ENCODE data around the gene TEF.

DNA sequence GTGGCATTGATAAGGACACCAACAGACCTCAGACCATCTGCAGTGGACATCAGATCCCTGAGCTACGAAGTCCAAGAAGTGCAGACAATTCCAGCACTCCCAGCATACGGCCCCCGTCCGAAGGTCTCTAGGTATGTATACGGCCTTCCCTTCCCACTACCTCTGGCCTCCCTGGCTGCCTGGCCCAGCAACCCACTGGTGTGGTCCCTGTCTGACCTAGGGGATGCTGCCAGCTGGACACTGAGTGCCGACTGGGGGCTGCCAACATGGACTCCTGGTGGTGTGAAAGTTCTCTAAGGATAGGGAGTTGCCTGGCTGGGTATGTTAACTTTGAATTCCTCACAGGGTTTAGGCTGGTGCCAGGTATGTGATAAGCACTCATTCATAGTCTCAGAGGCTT, 17.5 kb upstream of the TEF start:
- TF ChIP-seq POLR2AphosphoS5 (IDR thresholded peaks at IDR 0.05; ENCODE audit: low read depth) (no peak), REST (IDR thresholded peaks at IDR 0.05; ENCODE audit: unreplicated experiment) (no peak), EZH2phosphoT487 (IDR thresholded peaks at IDR 0.05; ENCODE audit: unreplicated experiment) (no peak), ZNF331 (CRISPR knock-in tag; IDR thresholded peaks at IDR 0.05; ENCODE audit: low read depth) (no peak), NANOG (IDR thresholded peaks at IDR 0.05; ENCODE audit: borderline replicate concordance) (no peak), EZH2 (IDR thresholded peaks at IDR 0.05; ENCODE audit: low read depth, unreplicated experiment) (no peak)
- TF ChIP-seq, protein P1, sequence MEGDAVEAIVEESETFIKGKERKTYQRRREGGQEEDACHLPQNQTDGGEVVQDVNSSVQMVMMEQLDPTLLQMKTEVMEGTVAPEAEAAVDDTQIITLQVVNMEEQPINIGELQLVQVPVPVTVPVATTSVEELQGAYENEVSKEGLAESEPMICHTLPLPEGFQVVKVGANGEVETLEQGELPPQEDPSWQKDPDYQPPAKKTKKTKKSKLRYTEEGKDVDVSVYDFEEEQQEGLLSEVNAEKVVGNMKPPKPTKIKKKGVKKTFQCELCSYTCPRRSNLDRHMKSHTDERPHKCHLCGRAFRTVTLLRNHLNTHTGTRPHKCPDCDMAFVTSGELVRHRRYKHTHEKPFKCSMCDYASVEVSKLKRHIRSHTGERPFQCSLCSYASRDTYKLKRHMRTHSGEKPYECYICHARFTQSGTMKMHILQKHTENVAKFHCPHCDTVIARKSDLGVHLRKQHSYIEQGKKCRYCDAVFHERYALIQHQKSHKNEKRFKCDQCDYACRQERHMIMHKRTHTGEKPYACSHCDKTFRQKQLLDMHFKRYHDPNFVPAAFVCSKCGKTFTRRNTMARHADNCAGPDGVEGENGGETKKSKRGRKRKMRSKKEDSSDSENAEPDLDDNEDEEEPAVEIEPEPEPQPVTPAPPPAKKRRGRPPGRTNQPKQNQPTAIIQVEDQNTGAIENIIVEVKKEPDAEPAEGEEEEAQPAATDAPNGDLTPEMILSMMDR (conservative IDR thresholded peaks at IDR 0.05; ENCODE audit: low read depth in 2 of 2): no peak
